Neural cell (in vitro differentiated cells): Measurements from ENCODE around the gene SLC37A3. TPM values are rescaled to one million over a fixed set of nuclear protein-coding genes. Genes with fewer than 3 reads are reported as not detected.

Experiments used
- H2AFZ ChIP-seq: fragments of 200-600, 300-800 bp; sonication (generic), shearing (Covaris generic); 2 replicates; pipeline ENCODE4 v1.6.0; 2014; ENCODE audit warnings: low read depth, mild to moderate bottlenecking, antibody characterized with exemption, low read length, moderate library complexity
- H3F3A ChIP-seq: fragments of 200-600 bp; shearing (Covaris generic); 2 replicates; pipeline ENCODE4 v1.6.1; 2016; ENCODE audit warnings: mild to moderate bottlenecking, moderate library complexity, mixed read lengths, antibody characterized with exemption, low read length; ENCODE audit not compliant: insufficient read depth, poor library complexity, severe bottlenecking
- H3K27ac ChIP-seq: fragments of 200-600, 300-800 bp; sonication (generic), shearing (Covaris generic); 2 replicates; pipeline ENCODE4 v1.5.1; 2014; ENCODE audit warnings: mild to moderate bottlenecking, low read length, moderate library complexity
- H3K27me3 ChIP-seq: fragments of 300-800, 200-600 bp; sonication (generic), shearing (Covaris generic); 2 replicates; pipeline ENCODE4 v1.6.0; 2014; ENCODE audit warnings: mild to moderate bottlenecking, low read depth, low read length, moderate library complexity; ENCODE audit not compliant: insufficient read depth
- H3K36me3 ChIP-seq: fragments of 300-800, 200-600 bp; sonication (generic), shearing (Covaris generic); 2 replicates; pipeline ENCODE4 v1.5.1; 2014; ENCODE audit warnings: mild to moderate bottlenecking, antibody characterized with exemption, low read length, moderate library complexity; ENCODE audit not compliant: insufficient read depth
- H3K4me2 ChIP-seq: fragments of 300-800, 200-600 bp; sonication (generic), shearing (Covaris generic); 2 replicates; pipeline ENCODE4 v1.6.0; 2014; ENCODE audit warnings: mild to moderate bottlenecking, low read length
- H3K4me3 ChIP-seq: fragments of 300-800, 200-600 bp; sonication (generic), shearing (Covaris generic); 2 replicates; pipeline ENCODE4 v1.5.1; 2014; ENCODE audit warnings: mild to moderate bottlenecking, low read length, moderate library complexity
- H3K79me2 ChIP-seq: fragments of 200-600 bp; shearing (Covaris generic); replicated peaks from 2 replicates; pipeline ENCODE4 v1.6.0; 2014; ENCODE audit warnings: mild to moderate bottlenecking, low read length, moderate library complexity; ENCODE audit not compliant: insufficient read depth
- H3K9ac ChIP-seq: fragments of 300-800, 200-600 bp; sonication (generic), shearing (Covaris generic); 2 replicates; pipeline ENCODE4 v1.6.1; 2016; ENCODE audit warnings: mild to moderate bottlenecking, low read length, mixed read lengths
- H3K9me2 ChIP-seq: fragments of 200-600 bp; shearing (Covaris generic); 2 replicates; pipeline ENCODE4 v1.6.1; 2016; ENCODE audit warnings: mild to moderate bottlenecking, low read length, mixed read lengths; ENCODE audit not compliant: insufficient read depth
- H3K9me3 ChIP-seq: fragments of 200-600, 300-800 bp; sonication (generic), shearing (Covaris generic); 2 replicates; pipeline ENCODE4 v1.6.1; 2016; ENCODE audit warnings: mild to moderate bottlenecking, mixed run types, low read length, moderate library complexity, mixed read lengths
- H4K20me1 ChIP-seq: fragments of 200-600 bp; shearing (Covaris generic); 2 replicates; pipeline ENCODE4 v1.6.1; 2016; ENCODE audit warnings: mild to moderate bottlenecking, mixed run types; ENCODE audit not compliant: insufficient read depth
- EP300 ChIP-seq: fragments of 450-650 bp; conservative IDR thresholded peaks from 2 replicates; pipeline ENCODE4 v1.6.1; 2014; ENCODE audit warnings: antibody characterized with exemption, mild to moderate bottlenecking, moderate library complexity; ENCODE audit not compliant: poor library complexity, severe bottlenecking
- EZH2 ChIP-seq: fragments of 200-600, 300-800 bp; shearing (Covaris generic), sonication (generic); IDR thresholded peaks from 2 replicates; pipeline ENCODE4 v1.6.1; 2014; ENCODE audit warnings: antibody characterized with exemption, low read length, borderline replicate concordance, mild to moderate bottlenecking; ENCODE audit not compliant: insufficient read depth, poor library complexity, severe bottlenecking
- MXI1 ChIP-seq: fragments of 450-650 bp; conservative IDR thresholded peaks from 2 replicates; pipeline ENCODE4 v1.6.1; 2014; ENCODE audit warnings: antibody characterized with exemption, mild to moderate bottlenecking; ENCODE audit not compliant: poor library complexity, severe bottlenecking
- POLR2AphosphoS5 ChIP-seq: IDR thresholded peaks from 2 replicates; pipeline ENCODE4 v1.6.1; 2012
- RAD21 ChIP-seq: fragments of 450-650 bp; conservative IDR thresholded peaks from 2 replicates; pipeline ENCODE4 v1.6.1; 2014; ENCODE audit warnings: antibody characterized with exemption, mild to moderate bottlenecking, moderate library complexity
- REST ChIP-seq: IDR thresholded peaks from 2 replicates; pipeline ENCODE4 v1.6.1; 2012; ENCODE audit warnings: borderline replicate concordance
- SMC3 ChIP-seq: fragments of 450-650 bp; conservative IDR thresholded peaks from 2 replicates; pipeline ENCODE4 v1.6.1; 2014; ENCODE audit warnings: antibody characterized with exemption, mild to moderate bottlenecking, moderate library complexity; ENCODE audit not compliant: poor library complexity
- TAF1 ChIP-seq: IDR thresholded peaks from 2 replicates; pipeline ENCODE4 v1.6.1; 2012; ENCODE audit warnings: low read depth
- polyA plus RNA-seq: library from polyadenylated mRNA; depleted of rRNA; stranded (reverse); fragments of >200 nt; gene quantifications from 2 replicates; pipeline ENCODE4 v1.2.3, GENCODE V29; 2014
- TF ChIP-seq, protein P1 (sequence below): fragments of 450-650 bp; IDR thresholded peaks from 2 replicates; pipeline ENCODE4 v1.5.1; 2014; ENCODE audit warnings: antibody characterized with exemption, mild to moderate bottlenecking, moderate library complexity; ENCODE audit not compliant: poor library complexity, severe bottlenecking

Gene SLC37A3
- polyA plus RNA-seq, 1 donor from 2014 or later, result 176 TPM

- Histone ChIP-seq H2AFZ (no peak overlapping the region), H3K27me3 (no peaks in the 10 kb centered on the region), H3K27ac (no peak overlapping the region), H3K79me2 (no peaks in the 10 kb centered on the region), H3K9me2 (no peaks in the 10 kb centered on the region), H3K4me2 (no peak overlapping the region), H3K36me3 (no peaks in the 10 kb centered on the region), H3K9me3 (no peaks in the 10 kb centered on the region), H3K9ac (no peak overlapping the region), H3K4me3 (no peak overlapping the region), H4K20me1 (no peaks in the 10 kb centered on the region), H3F3A (no peaks in the 10 kb centered on the region)
- no peak for TF ChIP-seq EP300
- no peak for TF ChIP-seq EZH2
- no peak for TF ChIP-seq RAD21
- TF ChIP-seq MXI1, result no peak
Measured at GRCh38 chr7:140367528-140367927, 30.8 kb downstream of the SLC37A3 start.

- no peaks in the 10 kb centered on the region for H4K20me1 ChIP-seq
Measured at GRCh38 chr7:140364819-140365218, 33.5 kb downstream of the SLC37A3 start.

More at GRCh38 chr7:140364819-140365218, 33.5 kb downstream of the SLC37A3 start:
- no peak overlapping the region for H2AFZ ChIP-seq
- no peak overlapping the region for H3K27ac ChIP-seq
- H3K9ac ChIP-seq, result no peak overlapping the region
- no peaks in the 10 kb centered on the region for H3K27me3 ChIP-seq
- H3F3A ChIP-seq, result no peaks in the 10 kb centered on the region
- H3K4me2 ChIP-seq, result no peak overlapping the region
- no peaks in the 10 kb centered on the region for H3K9me2 ChIP-seq
- TF ChIP-seq, protein P1, sequence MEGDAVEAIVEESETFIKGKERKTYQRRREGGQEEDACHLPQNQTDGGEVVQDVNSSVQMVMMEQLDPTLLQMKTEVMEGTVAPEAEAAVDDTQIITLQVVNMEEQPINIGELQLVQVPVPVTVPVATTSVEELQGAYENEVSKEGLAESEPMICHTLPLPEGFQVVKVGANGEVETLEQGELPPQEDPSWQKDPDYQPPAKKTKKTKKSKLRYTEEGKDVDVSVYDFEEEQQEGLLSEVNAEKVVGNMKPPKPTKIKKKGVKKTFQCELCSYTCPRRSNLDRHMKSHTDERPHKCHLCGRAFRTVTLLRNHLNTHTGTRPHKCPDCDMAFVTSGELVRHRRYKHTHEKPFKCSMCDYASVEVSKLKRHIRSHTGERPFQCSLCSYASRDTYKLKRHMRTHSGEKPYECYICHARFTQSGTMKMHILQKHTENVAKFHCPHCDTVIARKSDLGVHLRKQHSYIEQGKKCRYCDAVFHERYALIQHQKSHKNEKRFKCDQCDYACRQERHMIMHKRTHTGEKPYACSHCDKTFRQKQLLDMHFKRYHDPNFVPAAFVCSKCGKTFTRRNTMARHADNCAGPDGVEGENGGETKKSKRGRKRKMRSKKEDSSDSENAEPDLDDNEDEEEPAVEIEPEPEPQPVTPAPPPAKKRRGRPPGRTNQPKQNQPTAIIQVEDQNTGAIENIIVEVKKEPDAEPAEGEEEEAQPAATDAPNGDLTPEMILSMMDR, result no peak
- TF ChIP-seq RAD21 (no peak), REST (no peak), SMC3 (no peak), EP300 (no peak), POLR2AphosphoS5 (no peak), EZH2 (no peak), MXI1 (no peak), TAF1 (no peak)
- H3K36me3 ChIP-seq, result no peaks in the 10 kb centered on the region
- no peak overlapping the region for H3K4me3 ChIP-seq
- no peaks in the 10 kb centered on the region for H3K9me3 ChIP-seq
- no peaks in the 10 kb centered on the region for H3K79me2 ChIP-seq
